Gastroesophageal sphincter (tissue), 3 donors: Measurements from ENCODE around the gene TRMT61A.

Experiments used
- CTCF ChIP-seq, 4 experiments: fragments of 200-600 bp in 2 of 4; fragments of 450-650 bp in 2 of 4; sonication (generic) in 1 of 4; IDR thresholded peaks; one replicate each; pipeline ENCODE4 v1.5.1; 2017 to 2019; ENCODE audit warnings: antibody characterized with exemption in 4 of 4, mild to moderate bottlenecking in 2 of 4, moderate library complexity in 2 of 4
- EP300 ChIP-seq: sonication (generic); formaldehyde crosslinking; IDR thresholded peaks from one replicate; pipeline ENCODE4 v1.6.1; 2017; ENCODE audit warnings: antibody characterized with exemption, mild to moderate bottlenecking

GRCh38 chr14:103491691-103492090 is 37.3 kb upstream of the TRMT61A start:
- TF ChIP-seq CTCF (IDR thresholded peaks at IDR 0.05) = no peak
- TF ChIP-seq EP300 = no peak
